NCI-H774 (cell line): ENCODE measurements around the gene ZNF485.
"Not testable (repeated sequence)": the region's sequence is repeated elsewhere in the genome, so short reads cannot be mapped to it uniquely, and the experiment has no call there.

Experiments
- DNase-seq: peaks from one replicate; lab custom pipeline; 2025; lab: John Stamatoyannopoulos, UW

Gene ZNF485

DNA sequence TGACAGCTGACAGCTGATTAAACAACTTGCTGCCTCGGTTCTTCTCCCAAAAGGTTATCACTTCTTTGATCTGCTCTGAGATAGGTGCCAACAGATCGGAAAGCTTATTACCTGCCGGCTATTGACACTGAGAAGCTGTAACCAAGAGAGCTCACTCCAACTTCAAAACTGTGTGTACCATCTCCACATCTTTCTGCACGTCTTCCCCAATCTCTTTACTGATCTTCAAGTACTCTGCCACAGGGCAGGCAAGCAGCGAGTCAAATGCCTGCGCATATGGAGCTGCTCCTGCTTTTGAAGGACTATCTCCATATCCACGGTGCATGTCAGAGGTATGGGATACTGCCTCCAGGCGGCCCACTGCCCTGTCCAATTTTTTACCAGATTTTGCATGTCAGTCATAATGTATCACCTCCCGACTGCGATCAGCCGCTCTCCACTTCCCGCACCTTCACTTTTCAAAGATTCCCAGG, 352 bp upstream of the ZNF485 start:
- no peak for DNase-seq

DNA sequence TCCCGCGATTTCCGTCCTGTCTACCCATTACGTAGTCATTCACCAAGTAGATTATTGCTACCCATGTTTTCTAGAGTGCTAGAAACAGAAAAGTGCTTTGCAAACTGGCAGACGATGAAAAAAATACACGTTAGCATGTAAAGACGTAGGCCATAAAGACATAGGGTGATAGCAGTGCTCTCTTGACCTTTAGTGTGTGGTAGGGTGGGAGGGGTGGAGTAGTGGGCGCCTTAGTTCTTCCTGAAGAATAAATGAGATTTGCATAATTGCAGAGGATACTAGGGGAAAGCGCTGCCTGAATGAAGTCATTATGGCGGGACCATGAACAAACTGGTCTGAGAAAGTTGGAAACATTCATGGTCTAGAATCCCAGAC, 948 bp downstream of the ZNF485 start:
- DNase-seq, result no peak

DNA sequence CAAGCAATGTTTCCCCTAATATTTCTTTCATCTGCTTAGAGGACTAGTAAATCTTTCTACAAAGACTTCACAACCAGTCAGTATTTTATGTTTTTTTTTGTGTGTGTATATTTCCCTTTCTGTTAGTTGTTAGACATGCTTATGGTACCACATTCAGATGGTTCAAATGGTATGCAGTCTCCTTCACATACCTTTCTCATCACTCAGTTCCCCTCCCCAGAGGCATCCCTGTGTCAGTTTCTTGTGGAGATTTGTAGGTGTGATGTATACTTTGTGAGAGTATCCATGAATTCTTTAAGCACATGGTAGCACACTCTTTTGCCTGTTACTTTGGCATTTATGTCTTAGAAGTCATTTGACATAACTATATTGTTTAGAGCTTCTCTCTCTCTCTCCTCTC, 4.4 kb downstream of the ZNF485 start:
- DNase-seq, result no peak

DNA sequence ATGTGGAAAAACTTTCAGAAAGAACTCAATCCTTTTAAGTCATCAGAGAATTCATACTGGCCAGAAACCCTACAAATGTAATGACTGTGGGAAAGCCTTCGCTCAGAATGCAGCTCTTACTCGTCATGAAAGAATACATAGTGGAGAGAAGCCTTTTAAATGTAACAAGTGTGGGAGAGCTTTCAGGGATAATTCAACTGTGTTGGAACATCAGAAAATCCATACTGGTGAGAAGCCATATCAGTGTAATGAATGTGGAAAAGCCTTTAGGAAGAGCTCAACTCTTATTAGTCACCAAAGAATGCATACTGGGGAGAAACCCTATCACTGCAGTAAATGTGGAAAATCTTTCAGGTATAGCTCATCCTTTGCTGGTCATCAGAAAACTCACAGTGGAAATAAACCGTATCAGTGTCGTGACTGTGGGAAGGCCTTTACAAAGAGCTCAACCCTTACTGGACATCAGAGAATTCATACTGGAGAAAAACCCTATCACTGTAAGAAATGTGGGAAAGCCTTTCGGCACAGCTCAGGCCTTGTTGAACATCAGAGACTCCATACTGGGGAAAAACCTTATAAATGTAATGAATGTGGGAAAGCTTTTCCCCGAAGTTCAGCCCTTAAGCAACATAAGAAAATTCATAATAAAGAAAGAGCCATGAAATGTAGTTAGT, 10.6 kb downstream of the ZNF485 start:
- DNase-seq, result no peak

DNA sequence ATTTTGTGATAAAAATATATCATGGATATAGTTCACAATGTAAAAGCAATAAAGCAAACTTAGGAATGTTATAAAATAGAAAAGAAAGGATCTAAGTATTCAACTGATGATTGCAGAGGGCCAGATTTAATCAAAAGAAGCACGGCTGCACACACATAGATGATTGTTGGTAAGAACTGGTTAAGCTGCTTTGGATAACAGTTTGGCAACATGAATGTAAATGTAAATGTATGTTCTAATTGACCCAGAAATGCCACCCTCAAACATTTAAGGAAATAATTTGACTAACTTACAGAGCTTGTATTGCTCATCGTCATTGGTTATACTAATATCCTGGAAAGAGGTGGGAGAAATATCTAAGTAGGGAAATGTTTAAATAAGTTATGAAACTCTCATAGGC, 13.1 kb downstream of the ZNF485 start:
- DNase-seq, result no peak

DNA sequence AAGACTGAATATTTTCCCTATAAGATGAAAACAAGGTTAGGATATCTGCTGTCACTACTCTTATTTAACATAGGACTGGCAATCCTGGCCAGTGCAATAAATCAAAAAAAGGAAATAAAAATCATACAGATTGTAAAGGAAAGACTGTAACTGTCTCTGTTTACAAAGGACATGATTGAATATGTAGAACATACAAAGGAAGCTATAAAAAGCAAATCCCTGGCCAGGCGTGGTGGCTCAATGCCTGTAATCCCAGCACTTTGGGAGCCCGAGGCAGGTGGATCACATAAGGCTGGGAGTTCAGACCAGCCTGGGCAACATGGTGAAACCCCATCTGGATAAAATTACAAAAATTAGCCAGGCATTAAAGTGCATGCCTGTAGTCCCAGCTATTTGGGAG, 15.8 kb downstream of the ZNF485 start:
- no peak for DNase-seq

DNA sequence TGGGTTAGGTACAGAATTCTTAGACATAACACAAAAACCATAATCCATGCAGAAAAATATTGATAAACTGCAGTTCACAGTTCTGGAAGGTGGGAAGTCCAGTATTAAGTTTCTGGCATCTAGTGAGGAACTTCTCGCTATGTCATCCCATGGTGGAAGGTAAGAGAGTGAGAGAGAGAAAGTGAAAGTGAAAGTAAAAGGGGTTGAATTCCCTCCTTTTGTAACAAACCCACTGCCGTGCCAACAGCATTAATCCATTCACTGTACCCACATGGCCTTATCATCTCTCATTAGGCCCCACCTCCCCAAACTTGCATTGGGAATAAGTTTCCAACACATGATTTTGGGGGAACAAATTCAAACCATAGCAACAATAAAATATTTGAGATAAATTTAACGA, 17.1 kb downstream of the ZNF485 start:
- peak; percentile 76 for DNase-seq

DNA sequence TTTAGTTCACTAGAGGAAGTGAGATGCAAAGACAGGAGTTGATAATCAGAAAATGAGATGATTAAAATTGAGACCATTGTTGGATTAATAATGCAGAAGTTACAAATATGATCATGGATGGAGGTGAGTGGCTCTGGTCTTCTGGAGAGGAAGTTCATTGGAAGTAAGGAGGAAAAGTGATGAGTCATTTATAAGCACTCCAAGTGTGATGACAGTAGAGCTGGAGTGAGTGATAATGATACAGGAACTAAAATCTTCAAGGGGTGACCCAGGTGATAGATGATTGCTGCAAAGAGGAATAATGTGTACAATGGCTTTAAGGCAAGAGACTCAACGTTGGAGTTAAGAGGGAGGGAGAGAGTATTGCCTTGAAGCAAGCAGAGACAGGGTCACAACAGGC, 21.7 kb downstream of the ZNF485 start:
- no peak for DNase-seq

DNA sequence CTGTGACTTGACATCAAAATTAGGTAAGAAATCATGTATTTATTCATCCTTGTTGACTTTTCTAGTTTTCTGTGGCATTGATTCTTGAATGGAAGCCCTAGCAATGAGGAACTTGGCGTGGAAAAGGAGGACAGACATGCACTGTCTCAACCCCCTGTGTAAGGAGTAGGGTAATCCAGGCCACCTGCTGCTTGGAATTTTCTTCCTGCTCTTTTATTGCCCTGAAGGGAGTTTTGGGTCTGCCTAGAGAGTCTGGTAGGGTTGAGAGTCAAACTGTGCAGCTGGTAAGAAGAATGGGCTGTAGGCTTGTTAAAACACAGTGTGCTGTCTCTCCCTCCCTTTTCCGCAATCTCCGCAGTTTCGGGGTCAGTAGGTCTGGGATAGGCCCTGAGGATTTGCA, 22.7 kb downstream of the ZNF485 start:
- DNase-seq, result no peak

DNA sequence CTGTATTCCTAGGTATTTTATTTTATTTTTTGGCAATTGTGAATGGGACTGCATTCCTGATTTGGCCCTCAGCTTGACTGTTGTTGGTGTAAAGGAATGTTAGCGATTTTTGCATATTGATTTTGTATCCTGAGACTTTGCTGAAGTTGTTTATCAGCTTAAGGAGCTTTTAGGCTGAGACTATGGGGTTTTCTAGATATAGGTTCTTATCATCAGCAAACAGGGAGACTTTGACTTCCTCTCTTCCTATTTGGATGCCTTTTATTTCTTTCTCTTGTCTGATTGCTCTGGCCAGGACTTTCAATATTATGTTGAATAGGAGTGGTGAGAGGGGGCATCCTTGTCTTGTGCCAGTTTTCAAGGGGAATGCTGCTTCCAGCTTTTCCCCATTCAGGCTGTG, 29.6 kb downstream of the ZNF485 start:
- not testable (repeated sequence) for DNase-seq

DNA sequence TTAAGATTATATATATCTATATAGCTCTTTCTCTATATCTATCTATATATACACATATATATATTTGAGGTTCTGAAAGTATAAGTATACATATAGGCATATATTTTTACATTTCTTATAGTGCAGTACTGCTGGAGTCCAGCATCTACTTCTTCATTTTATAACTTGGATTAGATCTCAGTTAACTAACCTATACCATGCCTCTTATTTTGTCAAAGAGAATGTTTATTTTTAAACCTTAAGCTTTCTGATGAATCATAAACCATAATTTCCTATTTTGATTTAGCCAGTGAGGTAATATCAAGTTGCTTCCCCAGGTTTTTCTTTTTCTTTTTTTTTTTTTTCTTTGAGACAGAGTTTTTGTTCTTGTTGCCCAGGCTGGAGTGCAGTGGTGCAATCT, 34.4 kb downstream of the ZNF485 start:
- DNase-seq, result no peak

DNA sequence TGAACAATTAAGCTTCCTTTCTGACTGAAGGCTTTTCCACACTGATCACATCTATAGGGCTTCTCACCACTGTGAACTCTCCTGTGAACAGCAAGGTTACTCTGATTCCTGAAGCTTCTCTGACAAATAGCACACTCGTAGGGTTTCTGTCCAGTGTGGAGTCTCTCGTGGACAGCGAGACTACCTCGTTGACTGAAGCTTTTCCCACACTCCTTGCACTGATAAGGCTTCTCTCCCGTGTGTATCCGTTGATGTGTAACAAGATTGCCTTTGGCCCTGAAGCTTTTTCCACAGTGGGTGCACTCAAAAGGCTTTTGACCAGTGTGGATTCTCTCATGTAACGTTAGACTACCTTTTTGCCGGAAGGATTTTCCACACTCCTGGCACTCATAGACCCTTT, 38.0 kb downstream of the ZNF485 start:
- no peak for DNase-seq

DNA sequence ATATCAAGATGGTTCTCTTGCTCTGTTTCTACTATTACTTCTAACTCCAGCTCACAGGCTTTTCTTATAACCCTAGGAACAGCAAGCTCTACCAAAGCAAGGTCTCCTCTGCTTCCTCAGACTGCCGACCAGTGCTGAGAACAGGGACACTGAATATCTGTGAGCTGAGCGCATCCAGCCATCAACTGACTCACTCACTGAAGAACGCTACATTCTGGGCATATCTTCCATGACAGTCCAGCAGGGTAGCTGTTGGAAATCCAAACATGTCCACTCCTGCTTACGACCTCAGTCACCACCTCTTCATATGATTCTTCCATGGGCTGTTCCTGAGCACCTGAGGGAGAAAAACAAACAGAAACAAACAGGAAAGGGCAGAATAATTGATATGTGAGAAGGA, 39.6 kb downstream of the ZNF485 start:
- DNase-seq, result no peak

DNA sequence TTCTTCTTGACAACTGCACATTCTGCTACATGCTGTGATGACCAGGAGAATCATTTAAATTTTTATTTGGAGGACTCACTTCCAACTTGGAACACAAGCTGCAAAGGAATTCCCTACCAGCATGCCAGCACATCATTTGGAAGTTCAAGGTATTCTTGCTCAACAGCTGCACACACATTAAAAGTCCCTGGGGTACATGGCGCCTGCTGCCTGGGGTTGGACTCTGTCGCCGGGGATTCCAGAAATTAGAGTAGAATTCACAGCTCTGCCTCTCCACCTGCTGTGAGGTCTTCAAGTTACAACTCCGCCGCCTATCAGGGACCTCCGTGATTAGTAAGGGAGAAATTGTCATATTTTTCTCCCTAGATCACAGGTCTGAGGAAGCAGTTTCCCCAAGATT, 41.3 kb downstream of the ZNF485 start:
- DNase-seq, result no peak

DNA sequence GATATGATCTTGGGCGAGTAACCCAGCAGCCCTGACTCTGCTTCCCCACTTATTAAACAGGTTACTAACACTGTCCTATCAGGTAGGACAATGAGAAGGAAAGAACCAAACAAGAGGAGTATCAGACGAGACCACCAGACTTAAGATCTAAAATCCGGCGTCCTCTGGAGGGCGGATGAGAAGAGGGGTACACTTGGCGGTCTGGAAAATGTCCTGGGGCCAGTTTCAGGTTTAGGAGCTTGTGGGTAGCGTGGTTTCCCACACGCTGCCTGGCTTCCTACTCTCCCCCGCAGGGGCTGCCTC, 41.8 kb downstream of the ZNF485 start:
- no peak for DNase-seq

DNA sequence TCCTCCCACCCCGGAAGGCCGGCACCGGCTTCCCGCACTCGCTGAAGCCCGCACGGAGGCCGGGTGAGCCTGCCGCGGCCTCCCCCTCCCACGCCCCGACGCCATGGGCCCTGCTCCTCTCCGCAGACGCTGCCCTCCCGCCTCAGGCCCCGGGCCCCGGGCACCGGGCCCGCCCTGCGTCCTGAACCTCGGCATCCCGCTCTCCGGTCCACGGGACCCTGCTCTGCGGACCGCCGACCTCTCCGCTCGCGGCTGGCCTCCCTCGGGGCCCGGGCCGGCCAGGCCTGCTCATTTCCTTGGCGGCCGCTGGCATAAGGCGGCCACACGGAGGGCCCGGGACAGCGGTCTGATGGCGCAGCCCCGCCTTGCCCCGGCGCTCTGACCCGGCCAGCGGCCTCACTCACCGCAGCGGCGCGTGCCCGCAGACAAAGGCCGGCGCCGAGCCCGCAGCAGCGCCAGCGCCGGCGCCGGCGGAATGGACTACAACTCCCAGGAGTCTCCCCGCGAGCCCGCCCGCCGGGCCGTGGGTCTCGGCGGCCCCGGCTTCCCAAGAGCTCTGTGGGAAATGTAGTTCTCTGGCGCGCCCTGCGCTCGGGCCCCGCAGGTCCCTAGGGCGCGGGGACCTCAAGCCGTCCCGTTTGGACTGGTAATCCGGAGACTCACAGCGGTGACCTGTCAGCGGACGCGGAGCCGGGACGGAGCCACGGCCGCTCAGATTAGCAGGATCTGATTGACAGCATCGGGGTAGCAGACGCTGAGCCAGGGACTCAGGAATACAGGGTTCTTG, 42.4 kb downstream of the ZNF485 start, which contains the start of gene ZNF32:
TSS of gene ZNF32 (minus strand) at position 484 of the 787 bp plus-strand sequence. CDS start 2,748 bp downstream, outside the sequence.
- DNase-seq, result peak; percentile 84

DNA sequence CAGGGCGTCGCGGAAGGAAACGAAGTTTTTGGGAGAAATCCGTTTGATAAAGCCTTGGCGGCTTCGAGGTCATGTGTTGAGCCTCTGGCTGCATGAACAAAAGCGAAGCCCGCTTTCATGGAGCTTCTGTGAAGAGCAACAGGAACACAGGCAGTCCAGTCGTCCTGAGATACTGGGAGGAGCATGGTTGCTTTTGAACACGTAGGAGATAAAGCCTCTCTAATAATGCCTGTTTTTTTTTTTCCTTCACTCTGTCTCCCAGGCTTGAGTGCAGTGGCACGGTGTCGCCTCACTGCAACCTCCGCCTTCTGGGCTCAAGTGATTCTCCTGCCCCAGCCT, 42.9 kb downstream of the ZNF485 start:
- DNase-seq, result no peak

DNA sequence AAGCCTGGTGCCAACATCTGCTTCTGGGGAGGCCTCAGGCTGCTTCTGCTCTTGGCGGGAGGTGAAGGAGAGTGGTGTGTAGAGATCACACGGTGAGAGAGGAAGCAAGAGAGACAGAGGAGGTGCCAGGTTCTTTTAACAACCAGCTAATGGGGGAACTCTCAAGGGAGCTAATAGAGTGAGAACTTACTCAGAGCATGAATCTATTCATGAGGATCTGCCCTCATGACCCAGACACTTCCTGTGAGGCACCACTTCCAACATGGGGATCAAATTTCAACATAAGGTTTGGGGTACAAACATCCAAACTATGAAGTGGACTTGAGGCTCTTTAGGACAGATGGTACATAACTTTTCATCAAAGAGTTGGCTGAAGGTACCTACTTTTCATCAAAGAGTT, 47.5 kb downstream of the ZNF485 start:
- DNase-seq, result no peak

DNA sequence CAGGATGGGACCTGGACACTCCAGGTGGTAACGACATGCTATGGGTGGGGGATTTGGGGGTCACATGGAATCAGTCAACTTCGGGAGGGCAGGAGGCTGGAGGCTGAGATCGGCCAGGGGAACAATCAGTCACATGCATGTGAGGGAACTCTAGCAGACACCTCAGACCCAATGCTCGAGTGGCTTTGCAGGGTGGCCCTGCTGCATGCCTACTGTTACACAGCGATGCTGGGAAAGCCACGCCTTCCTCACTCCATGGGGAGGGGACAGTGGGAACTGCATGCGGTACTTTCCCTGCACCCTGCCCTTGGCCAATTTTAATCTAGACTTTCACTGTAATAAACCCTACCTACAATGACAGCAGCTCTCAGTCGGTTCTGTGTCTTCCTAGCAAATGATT, 49.1 kb downstream of the ZNF485 start:
- DNase-seq, result no peak

DNA sequence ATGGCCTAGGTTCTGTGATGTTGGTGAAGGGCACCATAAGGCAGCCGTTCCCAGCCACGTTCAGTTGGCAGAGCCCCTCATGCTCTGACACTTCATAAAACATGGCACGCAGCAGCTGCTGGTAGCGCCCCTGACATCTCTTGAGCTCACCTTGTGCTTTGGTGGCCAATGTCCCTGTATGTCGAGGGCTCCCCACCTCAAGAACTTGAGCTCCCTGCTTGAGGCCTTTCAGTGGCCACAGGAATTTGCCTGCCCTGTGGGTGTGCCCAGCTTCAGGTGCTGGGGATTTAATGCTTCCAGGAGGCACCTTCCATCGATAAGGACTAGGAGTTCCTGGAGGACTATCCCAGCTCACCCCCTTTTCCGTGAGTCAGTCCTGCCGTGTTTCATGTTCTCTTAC, 52.0 kb downstream of the ZNF485 start:
- no peak for DNase-seq

DNA sequence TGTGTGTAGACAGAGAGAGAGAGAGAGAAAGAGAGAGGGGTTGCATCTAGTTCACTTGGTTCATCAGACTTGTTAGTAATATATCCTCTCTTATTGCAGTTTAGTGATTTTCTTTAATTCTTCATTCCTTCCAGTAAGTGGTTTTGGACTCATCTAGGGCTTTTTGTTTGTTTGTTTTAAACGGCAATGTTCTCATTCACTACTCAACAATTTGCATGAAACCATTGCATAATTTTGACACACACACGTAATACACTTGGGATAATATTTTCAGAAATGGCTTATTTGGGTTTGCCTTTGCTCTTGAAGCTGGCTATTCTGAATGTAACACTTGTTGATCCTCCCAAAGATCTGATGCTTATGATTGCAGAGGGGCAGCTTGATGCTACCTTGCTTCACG, 58.8 kb downstream of the ZNF485 start:
- DNase-seq, result no peak

DNA sequence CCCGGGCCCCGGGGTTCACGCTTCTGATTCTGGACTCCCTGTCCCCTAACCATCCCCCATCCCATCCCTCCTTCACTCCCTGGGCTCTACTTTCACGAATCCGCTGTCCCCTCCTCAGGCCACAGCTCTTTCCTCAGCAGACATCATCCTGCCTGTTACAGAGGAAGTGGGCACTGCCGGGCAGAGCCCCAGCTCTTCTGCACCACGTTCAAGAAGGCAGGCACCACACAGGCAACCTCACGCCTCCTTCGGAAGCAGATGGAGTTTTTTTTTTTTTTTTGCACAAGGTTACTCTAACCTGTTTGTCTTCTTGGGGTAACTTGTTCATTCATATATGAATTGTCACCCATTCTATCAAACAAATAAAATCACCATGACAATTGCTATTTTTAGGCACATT, 60.3 kb downstream of the ZNF485 start:
- DNase-seq, result no peak

DNA sequence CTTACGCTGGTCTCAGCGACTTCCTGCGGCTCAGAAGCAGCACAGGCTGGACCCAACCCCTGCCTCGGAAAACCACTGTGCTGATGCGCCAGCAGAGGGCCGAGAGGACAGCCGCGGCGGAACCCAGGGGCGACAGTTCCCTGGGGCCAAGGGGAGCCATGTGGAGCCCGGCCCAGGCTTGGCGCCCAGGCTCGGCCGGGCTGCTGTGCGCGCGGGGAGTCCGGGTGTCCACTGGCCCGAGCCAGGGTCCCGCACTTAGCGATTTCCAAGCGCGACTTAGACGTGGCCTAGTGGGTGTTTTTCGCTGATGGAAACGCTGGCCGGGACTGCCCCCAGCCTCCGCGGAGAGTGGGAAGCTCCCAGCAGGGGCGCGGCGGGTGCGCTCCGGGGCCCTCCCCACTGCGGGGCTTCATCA, 61.1 kb downstream of the ZNF485 start:
- DNase-seq, result no peak
